ENCODE measurements around the gene AKAP13.
"Not testable (repeated sequence)": the region's sequence is repeated elsewhere in the genome, so short reads cannot be mapped to it uniquely, and the experiment has no call there.

Gene AKAP13

GRCh38 chr15:85636351-85636750 is 255.9 kb downstream of the AKAP13 start:
- DNase-seq = no peak

DNA sequence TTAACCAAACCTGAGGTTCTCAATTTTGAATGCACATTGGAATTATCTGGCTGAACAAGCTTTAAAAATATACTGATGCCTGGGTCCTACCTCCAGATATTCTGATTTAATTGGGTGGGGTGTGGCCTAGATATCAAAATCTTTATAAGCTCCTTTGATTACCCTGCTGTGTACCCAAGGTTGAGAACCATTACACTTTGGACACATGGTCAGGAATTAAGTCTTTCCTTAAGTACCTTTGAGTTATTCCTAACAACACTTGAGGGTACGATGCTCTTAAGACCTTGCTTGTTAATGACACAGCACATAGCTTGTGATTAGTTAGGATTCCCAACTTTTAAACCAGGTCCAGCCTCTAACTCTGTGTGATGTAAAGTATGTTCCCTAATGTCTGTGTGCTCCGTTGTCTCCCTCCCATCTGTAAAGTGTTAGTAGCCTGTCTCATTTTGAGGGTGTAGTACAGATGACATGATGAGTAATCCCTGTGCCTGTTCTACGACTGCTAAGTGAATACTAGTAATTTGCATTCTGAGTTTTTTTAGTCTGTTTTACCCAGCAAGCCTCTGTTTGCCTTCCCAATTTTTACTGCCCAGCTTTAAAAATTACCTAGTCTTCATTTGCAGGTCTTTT is 259.5 kb downstream of the AKAP13 start:
- no peak for DNase-seq

GRCh38 chr15:85642065-85642692 is 261.8 kb downstream of the AKAP13 start:
- DNase-seq = no peak

DNA sequence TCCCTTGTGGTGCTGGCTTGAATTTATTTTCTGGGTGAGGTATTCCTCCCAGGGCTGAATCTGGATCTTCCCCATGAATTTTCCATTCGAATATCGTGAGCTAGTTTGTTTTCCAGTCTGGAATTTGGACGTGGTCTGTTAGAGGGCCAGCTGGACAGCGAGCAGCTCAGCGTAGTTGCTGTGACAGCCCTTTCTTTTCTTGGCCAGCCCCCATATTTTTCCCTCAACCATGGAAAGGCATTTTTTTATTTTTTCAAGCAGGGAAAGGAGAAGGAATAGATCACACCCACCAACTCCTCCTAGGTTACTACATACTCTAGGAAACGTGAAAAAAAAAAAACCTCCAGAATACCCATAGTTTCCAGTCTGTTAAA is 262.3 kb downstream of the AKAP13 start:
- no peak for DNase-seq

DNA sequence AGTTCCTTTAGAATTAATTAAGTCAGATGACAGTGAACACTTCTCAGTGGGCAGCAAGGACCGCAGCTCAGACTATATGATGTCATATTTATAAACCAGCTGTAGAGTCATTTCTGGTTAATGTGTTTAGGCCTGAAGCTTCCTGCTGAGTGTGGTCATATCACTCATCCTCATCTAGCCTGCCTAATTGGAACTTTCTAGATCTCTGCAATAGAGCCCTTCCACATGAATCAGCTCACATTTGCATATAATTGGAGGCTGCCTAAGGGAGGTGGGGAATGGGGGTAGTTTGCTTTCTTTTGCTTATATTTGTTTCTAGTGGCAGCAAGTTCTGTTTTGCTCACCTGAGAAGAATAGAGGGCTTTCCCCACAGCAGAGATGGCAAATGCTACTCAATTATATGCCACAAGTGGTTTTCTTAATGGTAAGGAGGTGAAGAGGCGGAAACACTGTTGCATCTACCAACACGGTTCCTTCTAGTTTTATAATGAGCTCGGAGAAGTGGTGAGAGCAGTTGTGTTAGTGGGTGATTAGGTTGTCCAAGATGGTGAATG is 266.2 kb downstream of the AKAP13 start:
- peak; percentile 55 to 74 for DNase-seq

- peak; percentile 34 to 41 for DNase-seq
Observed at GRCh38 chr15:85649372-85649771, 269.0 kb downstream of the AKAP13 start.

DNA sequence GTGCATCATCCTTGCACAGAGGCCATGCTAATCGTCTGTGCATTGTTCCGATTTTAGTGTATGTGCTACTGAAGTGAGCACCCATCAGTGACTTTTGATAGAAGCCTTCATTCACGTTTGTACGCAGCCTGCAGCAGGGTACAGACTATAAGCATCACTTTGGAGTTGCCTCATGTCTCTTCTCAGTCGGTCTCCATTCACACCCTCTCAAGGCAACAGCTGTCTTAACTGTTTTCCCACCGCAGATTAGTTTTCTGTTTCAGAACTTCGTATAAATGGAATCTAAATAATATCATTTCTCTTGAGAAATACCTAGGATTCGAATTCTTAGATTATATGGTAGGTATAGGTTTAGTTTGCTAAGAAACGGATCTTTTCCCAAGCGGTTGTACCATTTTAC is 271.1 kb downstream of the AKAP13 start:
- no peak for DNase-seq

GRCh38 chr15:85652457-85652856 is 272.1 kb downstream of the AKAP13 start:
- no peak for DNase-seq

DNA sequence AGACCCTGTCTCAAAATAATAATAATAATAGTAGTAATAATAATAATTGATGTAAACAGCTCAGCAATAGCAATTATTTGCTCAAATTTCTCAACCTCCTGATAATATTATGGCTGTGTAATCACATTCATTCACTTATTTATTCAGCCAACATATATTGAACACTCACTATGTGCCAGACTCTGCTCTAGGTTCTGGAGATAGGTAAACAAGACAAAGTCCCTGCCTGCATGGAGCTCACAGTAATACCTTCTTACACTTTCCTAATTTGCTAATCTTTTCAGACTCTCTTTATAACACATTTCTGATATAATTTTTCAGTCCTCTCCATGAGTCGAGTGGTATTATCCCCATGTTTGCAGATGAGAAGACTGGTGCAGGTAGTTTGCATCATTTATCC is 276.7 kb downstream of the AKAP13 start:
- no peak for DNase-seq

- no peak for DNase-seq
Observed at GRCh38 chr15:85658816-85659215, 278.4 kb downstream of the AKAP13 start.

GRCh38 chr15:85661859-85662258 is 281.5 kb downstream of the AKAP13 start:
- DNase-seq = no peak

DNA sequence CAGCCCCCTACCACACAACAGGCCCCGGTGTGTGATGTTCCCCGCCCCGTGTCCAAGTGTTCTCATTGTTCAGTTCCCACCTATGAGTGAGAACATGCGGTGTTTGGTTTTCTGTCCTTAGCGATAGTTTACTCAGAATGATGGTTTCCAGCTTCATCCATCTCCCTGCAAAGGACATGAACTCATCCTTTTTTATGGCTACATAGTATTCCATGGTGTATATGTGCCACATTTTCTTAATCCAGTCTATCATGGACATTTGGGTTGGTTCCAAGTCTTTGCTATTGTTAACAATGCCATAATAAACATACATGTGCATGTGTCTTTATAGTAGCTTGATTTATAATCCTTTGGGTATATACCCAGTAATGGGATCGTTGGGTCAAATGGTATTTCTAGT is 285.3 kb downstream of the AKAP13 start:
- not testable (repeated sequence) for DNase-seq

GRCh38 chr15:85667491-85668424 is 287.4 kb downstream of the AKAP13 start:
- DNase-seq = peak; percentile 82 to 90

GRCh38 chr15:85671156-85671555 is 290.8 kb downstream of the AKAP13 start:
- no peak for DNase-seq

GRCh38 chr15:85672332-85673084 is 292.1 kb downstream of the AKAP13 start:
- no peak for DNase-seq

DNA sequence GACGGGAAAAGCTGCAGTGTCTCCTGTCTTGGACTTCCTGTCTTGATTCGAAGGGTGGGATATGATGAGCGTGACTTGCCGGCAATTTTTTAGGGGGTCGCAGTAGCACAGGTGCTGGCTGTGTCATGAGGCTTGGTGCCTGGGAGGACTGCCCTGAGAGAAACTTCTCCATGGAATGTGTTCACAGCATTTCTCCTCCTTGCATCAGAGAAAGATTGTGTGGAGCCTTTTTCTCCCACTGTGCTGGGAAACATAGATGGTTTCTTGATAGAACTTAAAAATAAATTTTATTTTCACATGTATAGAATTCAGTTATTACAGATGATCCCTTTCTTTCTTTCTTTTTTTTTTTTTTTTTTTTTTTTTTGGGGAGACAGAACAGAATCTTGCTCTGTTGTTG is 292.9 kb downstream of the AKAP13 start:
- no peak for DNase-seq

DNA sequence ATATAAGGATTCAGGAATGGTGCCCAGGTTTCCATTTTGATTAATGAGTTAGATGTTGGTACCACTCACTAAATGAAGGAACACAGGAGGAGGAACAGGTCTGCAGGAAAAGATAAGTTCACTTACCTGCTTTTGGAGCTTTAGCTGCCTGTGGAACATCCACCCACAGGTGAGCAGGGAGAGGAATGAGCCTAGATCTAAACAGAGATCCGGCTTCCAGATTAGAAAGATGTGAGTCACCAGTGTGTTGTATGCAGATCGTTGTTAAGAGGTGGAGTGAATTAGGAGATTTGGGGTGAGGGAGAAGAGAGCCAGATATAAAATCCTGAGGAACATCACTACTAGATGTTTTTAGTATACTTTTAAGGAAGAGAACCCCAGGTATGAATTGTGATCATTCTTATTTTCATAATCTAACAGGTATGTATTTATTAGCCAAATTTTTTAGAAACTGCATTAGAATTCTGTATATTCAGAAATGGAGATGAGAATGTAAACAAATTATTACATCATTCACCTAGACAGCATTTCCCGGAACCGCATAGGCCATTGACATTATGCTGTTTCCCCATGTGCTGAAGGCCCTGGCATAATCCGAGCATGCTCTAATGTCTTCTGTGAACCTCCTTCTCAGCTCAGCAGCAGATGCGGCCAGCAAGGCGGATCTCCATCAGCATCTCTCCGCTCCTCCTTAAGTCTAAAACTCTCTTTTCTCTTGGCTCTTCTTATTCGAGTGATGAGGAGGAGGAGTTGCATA is 296.1 kb downstream of the AKAP13 start:
- no peak for DNase-seq

- DNase-seq = no peak
Observed at GRCh38 chr15:85679231-85679630, 298.8 kb downstream of the AKAP13 start.

- no peak for DNase-seq
Observed at GRCh38 chr15:85681386-85681785, 301.0 kb downstream of the AKAP13 start.

GRCh38 chr15:85684174-85684710 is 303.8 kb downstream of the AKAP13 start:
- DNase-seq = no peak

DNA sequence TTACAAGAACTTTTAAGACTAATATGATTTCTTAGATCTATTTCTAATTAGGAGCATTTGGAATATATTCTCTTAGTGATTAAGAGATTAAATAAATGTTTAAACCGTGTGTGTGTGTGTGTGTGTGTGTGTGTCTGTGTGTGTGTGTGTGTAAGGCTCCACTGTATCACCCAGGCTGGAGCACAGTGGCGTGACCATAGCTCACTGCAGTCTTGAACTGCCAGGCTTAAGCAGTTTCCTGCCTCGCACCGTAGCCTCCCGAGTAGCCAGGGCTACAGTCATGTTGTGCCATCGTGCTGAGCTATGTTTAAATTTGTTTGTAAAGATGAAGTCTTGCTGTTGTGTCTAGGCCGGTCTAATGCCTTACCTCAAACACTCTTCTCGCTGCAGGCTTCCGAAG is 305.0 kb downstream of the AKAP13 start:
- DNase-seq = no peak

- no peak for DNase-seq
Observed at GRCh38 chr15:85687329-85687728, 306.9 kb downstream of the AKAP13 start.
